H1 (cell line): ENCODE measurements around the gene FBN1. TPM values are rescaled to one million over a fixed set of nuclear protein-coding genes. Genes with fewer than 3 reads are reported as not detected.

Source experiments
- ATF3 ChIP-seq: IDR thresholded peaks from 2 replicates; pipeline ENCODE4 v1.6.1; 2011; ENCODE audit warnings: low read depth, mild to moderate bottlenecking, low read length; ENCODE audit not compliant: insufficient read depth
- CEBPB ChIP-seq: IDR thresholded peaks from 2 replicates; pipeline ENCODE4 v1.6.1; 2012; ENCODE audit warnings: low read depth, low read length
- EP300 ChIP-seq, 2 experiments: IDR thresholded peaks; 1 replicate in 1 of 2; 2 replicates in 1 of 2; pipeline ENCODE4 v1.6.1; 2011 to 2012; ENCODE audit warnings: low read depth in 2 of 2, low read length in 2 of 2, mild to moderate bottlenecking in 2 of 2, borderline replicate concordance in 1 of 2, inconsistent platforms in 1 of 2, moderate library complexity in 1 of 2
- polyA plus RNA-seq, 7 experiments: library from polyadenylated mRNA; depleted of rRNA in 3 of 7; stranded (reverse) in 5 of 7; unstranded in 2 of 7; fragments of >200 nt in 5 of 7; fragments of 200-250 nt in 2 of 7; gene quantifications; 1 replicate in 5 of 7; 2 replicates in 1 of 7; 4 replicates in 1 of 7; pipeline versions ENCODE4 v1.2.1 to v1.2.3, GENCODE V29; 2011 to 2013; ENCODE audit warnings: missing spikeins in 2 of 7, mixed read lengths in 2 of 7
- total RNA-seq: library from RNA; stranded (reverse); fragmentation: NEBNext Ultra II Directional; extraction: Animal tissue kit (Norgen Biotek cat#: 25700); gene quantifications from 2 replicates; pipeline ENCODE4 v1.2.1, GENCODE V29; 2021

The FBN1 gene
- total and polyA plus RNA-seq, 2 of the 8 experiments (the other 6 are each of a cell fraction or from before 2014, with no cell fraction given): 3.0 to 4.0 TPM

DNA sequence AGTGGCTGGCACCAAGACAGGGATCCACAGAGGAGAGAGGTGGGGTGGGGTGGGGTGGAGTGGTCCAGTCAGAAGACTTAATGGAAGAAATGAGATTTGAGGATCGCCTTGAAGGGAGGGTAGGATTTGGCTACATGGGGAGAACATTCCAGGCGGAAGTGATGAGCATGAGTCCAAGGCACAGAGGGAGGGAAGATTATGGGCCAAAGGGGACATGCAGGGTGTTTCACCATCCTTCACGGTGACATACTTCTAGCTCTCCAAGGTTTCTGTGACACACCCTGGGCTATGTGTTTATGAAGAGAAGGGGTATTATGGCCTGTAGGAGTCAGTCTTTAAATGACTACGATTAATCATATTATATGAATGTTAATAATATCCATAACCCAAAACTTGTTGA is 7.7 kb upstream of the FBN1 start (continued):
- TF ChIP-seq EP300 (IDR thresholded peaks at IDR 0.05; ENCODE audit: borderline replicate concordance in 1 of 2, low read depth in 2 of 2, low read length in 2 of 2): no peak
- TF ChIP-seq CEBPB: no peak
- no peak for TF ChIP-seq ATF3
- TF ChIP-seq, all 59 proteins: peak for 0
